NK-92 (cell line): Measurements from ENCODE around the gene ITPK1.

ENCODE experiments used
- DNase-seq: peaks from one replicate; lab custom pipeline; 2025; ENCODE audit not compliant: unreplicated experiment; lab: John Stamatoyannopoulos, UW

ITPK1 gene

DNA sequence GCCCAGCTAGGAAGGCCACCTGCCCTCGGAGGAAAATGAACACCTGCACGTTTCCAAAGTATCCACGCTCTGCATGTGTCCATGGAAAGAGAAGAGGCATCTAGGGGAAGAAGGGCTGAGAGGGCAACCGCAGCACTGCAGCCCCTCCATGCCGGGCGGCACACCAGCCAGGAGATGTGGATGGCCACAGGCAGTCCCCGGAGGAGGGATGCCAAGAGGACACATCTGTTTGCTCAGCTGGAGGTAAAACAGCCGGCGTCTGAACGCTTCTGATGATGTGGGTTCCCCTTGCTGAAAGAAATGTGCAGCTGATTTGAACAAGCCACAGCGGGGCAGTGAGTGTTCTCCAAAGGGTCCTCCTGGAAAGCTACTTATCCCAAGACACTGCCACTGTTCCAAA, 158.8 kb downstream of the ITPK1 start:
- DNase-seq = no peak

DNA sequence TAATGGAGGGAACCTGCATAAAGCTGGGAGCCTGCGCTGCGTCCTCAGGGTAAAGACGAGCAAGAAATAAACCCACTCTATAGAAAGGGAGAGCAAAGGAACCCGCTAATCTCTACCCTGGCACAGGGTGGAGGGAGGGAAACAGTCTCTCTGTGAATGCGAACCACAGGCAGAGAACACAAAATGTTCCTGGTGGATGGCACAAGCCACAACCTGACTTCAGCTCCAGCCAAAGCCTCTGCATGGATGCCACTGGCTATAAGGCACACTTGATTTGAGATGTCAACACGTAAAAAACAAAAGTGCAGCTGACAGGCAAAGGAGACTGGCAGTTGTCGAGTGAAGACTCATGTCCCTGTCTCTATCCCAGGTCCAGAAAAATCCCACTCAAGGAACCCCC, 160.3 kb downstream of the ITPK1 start:
- no peak for DNase-seq

DNA sequence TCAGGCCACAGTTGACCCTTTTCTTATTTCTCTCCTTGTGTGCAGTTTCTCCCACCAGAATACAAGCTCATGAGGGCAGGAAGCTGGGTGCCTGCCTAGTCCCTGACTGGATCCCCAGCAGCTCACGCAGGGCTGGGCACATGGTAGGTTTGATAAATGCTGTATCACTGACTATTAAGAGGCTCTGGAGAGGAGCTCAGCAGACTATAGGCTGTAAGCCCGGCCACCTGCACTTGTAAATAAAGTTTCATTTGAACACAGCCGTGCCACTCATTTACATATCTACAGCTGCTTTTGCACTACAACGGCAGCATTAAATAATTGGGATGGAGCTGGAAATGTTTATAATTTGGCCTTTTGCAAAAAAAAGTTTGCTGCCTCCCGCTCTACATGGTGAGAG, 160.8 kb downstream of the ITPK1 start:
- no peak for DNase-seq

DNA sequence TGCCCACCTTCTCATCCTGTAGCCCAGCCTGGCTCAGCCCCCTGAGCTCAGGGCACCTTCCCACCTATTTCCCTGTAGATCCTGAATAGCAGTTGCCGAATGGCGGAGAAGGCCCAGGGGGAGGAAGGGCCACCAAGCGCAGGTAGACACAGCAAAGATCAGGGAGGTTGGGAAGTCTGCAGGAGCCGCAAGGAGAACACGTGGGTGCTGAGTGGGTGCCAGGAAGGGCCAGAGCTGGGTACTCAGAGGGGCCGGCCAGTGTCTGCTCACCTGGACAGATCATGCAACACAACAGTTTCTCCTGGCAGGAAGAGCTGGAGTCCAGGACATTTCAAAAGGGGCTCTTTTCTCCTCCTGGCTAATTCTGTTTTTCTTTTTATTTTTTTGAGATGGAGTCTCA, 162.2 kb downstream of the ITPK1 start:
- DNase-seq = no peak

DNA sequence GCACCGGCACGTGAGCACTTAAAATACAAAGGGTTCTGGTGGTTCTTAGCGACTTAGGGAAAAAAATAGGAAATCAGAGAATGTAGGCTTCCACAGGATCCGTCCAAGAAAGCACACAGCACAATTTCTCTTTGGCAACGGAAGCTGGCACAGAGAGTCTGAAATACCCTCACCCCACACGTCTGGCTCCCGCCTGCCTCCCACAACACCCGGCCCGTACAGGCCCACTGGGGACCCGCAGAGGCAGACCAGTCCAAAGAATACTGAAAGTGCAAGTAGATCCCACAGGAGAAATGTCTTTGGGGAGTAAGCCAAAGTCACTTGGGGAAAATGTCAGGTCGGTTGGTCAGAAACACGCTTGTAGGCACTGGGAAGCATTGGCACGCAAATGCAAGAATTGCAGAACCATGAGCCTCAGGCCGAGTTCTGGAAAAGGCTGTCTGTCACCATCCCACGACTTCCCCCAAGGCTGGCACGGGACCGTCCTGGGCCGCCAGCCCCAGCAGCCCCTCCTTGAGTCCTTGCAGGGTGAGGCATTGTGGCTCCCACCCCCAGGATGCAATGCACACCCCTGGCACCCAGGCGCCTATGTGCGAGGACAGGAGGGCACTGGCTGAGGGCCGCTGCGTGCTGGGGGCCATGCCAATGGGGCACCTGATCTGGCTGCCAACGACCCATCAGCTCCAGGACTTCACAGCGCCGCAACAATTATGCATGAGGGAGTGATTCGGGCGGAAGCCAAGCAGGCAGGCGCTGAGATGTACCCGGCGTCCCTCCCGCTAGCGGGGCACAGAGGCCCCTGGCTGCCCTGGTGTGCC, 163.0 kb downstream of the ITPK1 start:
- no peak for DNase-seq

DNA sequence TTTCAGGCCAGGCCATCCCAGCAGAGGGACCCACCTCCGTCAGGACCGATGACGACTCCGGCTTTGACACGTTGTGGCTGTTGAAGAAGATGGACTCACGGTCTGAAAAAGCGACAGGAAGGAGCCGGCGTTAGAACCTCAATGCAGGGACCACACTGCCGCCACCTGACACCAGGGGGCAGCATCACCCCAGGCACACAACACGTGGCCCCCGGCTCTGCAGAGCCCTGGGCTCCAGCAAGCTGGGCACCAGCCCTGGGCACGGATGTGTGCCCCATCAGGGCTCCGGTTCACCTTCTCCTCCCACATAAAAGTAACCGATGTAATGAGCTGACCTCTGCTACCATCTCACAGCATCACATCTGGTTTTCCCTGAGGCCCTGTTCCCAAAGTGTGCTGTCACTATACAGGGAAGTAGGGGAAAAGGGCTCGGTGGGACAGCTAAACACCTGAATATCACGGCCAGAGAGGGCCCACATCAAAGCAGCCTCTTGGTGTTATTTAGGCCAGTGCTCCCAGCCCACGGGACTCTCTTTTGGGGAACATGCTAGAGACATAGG, 163.7 kb downstream of the ITPK1 start:
- no peak for DNase-seq

DNA sequence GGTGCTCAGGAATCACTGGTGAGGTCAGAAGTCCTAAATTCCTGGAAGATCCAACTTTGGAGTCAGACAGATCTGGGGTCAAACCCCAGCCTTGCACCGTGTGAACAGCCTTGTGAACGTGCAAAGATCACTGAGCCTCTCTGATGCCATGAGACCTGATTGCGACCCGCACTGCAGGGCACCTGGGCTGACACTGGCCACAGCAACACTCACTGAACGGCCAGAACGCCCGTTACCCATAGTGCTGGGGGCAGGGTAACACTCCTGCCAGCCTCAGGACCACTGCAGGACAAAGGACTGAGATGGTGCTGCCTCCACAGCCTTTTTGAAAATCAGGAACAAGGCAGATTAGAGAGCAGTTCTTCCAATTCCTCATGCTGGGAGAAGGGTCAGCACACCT, 164.5 kb downstream of the ITPK1 start:
- no peak for DNase-seq

DNA sequence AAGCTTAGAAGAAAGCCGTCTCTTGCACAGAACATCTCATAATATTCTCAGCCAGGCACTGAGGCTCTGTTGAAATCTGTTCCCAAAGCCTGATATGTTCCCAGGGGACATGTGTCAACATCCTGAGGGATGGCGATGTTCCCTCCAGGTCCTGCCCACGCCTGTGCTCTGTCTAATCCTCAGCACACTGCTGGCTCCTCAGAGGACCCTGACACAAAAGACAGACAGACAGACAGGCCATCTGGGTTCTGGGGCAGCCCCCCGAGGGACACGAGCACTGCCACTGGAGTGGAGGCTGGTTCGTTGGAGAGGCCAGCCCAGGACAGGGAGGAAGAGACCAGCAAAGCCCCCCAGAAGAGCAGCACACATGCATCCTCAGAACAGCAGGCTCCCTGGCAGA, 165.0 kb downstream of the ITPK1 start:
- DNase-seq = no peak

DNA sequence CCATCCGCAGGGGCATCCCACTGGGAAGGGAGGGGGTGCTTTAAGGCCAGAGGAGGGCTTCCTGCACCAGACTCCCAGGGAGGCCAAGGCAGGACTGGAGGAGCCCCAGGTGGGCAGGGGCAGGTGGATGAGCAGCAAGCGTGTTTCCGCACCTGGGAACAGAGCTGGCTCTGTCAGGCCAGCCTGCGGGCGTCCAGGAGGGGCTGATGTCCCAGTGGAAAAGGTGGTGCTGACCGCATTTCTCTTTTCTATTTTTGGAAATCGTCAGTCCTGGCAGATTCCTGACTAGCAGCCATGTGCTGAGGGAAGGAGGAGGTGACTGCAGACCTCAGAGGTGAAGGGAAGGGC, 165.6 kb downstream of the ITPK1 start:
- DNase-seq = no peak

DNA sequence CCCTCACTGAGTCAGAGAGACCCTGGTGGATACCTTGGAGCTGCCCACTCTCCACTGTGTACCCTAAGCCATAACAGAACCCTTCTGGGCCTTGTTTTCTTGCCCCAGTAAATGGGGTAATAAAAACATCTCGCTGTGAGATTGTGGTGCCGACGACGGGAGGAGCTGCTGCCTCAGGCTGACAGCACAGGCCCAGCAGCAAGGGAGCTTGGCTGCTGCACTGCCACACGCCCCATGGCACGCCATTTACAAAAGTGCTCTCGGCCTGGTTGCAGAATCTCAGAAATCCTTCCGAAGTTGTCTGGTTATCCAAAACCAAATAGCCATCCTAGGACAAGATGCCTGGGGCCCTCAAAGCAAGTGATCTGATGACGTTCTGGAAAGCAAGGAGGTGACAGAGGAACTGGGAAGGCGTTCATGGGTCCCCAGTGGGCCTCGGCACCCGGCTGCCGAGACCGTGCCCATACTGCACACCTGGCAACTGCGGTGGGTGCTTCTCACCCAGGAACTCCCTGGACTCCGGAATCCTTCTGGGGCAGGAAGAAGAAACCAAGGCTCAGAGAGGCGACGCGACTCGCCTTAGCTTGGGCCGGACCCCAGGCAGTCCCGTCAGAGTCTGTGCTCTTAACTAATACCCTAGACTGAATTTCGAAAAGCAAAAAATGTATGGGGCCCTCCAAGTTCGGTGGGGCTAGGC, 166.1 kb downstream of the ITPK1 start:
- DNase-seq = no peak

DNA sequence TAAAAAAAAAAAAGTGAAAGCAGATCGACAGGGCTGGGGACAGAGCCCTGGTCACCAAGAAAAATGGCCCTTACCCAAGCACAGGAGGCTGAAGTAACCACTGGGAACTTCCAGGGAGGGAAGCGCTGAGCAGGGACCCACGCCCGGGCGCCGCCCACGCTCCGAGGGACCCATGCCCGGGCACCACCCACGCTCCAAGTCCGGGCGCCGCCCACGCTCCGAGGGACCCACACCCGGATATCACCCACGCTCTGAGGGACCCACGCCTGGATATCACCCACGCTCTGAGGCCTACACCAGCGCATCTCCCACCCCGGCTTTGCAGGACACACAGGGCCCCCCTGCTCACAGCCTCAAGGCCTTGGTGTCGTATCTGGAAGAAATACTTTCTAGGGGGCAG, 167.1 kb downstream of the ITPK1 start:
- no peak for DNase-seq

DNA sequence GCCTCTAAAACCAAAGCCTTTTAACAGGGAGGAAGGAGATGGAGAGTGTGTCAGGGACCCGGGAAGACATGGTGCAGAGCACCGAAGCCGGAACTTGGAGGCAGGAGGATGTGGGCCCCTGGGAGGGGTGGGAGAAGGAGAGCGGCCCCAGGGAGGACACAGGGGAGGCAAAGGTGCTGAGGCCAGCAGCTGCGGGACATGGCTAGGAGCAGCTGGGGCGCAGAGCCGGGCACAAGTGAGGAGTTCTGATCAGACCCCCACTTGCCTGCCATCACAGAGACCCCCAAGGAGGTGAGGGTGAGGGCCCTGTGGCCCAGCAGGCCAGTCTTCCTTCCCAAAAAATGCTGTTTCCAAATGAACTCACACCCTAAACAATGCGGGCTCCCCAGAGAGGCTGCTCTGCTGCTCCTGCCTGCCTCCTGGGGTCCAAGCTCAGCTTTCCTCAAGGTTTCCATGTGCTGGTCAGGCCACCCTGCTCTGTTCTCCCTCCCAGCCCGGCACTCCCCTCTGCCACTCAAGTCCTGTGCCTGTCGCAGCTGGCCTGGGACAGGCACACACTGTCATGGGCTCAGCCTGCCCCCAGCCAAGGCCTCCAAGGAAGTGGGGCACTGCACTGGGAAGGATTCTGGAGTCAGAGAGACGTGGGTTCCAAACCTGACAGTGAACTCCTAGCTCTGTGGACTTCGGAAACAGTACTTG, 168.7 kb downstream of the ITPK1 start:
- no peak for DNase-seq

DNA sequence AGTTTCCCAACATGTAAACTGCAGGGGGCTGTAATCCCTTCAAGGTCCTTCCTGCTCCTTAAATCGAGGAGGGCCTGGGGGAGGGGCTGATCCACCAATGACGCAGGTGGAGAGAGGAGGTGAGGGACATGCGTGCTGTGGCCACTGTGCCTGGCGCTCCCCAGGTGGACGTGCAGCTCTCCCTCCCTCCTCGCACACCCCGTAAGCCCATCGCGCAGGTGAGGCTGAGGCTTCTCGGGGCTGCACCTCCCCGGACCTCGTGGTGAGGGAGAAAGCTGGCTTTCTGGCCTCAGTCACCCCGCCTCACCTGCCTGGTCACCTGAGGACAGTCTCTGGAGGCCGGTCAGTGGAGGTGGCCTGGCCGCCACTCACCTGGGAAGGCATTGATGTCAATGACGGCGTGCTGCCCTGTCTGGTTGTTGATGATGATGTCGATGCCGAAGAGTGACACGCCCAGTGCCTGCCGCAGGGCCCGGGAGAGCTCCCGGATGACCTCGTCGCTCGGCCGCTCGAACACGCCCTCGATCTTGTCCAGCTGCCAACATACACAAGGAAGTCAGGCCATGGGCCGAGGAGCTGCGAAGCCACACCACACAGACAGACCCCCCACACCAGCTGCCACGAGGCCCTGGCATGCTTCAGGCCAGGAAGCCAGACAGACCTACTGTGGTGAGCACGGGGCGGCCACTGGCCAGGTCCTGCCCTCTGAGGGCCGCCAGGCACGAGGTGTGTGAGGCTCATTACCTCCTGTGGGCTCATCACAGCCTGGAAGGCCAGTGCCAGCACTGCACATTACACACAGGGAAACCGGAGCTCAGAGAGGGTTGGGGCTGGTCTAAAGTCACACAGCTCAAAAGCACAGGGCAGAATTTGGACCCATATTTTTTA, 169.5 kb downstream of the ITPK1 start:
- DNase-seq = no peak

DNA sequence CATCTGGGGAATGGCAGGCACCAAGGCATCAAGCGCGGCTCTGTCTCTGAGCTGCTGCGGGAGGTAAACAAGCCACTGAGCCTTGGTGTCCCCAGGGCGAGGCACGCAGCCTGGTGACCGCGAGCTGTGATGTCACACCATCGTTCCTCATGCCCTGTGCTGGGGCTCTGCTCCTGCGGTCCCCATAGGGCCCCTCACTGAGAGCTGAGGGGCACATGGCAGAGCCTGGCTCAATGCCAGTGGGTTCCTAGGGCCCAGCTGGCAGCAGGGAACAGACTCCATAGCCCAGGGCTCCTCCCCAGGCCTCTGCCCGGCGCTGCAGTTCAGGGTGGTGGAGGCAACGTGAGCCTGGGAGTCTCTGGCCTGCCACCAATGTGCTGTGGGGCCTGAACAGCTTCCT, 170.2 kb downstream of the ITPK1 start:
- DNase-seq = no peak

DNA sequence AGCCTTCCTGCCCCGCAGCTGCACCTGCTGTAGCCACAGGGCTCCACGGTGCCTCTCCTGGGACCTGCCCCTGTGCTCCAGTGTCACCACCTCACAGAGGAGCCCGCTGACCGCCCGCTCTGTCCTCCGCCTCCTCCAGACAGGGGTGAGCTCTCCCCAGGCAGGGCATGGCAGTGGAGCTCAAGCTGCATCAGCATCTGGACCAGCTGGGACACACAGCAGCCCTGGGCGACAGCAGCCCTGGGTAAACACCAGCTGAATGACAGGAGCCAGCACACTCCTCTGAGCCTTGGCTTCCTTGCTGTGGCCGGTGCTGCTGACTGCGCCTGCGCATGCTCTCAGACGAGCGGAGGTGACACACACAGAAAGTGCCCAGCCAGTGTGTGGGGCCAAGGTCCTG, 170.7 kb downstream of the ITPK1 start:
- DNase-seq = no peak

DNA sequence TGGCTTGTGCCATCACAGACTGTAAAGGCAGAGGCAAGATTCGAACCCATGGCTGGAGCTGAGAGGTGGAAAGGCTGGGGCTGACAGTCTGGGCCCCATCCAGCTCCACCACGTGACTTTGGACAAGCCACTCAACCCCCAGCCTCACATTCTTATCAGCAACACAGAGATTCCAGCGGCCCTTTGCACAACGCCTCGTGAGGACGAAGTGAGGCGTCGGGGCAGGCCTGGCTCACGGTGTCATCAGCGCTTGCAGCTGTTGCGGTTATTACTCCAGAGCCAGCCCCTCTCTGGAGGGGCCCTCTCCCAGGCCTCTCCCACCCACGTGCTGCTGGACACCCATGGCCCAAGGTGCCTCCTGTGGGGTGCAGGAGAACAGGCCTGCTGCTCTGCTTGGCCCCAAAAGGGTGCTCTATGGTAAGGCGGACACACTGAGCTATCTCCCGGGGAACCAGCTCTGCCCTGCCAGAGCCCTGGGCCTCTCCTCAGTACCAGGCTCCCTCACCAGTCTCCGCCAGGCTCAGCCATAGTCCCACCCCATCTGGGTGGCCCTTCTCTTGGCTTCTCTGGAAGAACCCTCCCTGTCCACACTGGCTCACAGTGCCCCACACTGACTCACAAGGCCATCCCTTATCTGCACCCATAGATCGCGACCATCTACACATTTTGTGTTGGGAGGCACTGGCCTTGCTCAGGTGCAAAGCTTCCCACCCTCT, 171.7 kb downstream of the ITPK1 start:
- DNase-seq = no peak

DNA sequence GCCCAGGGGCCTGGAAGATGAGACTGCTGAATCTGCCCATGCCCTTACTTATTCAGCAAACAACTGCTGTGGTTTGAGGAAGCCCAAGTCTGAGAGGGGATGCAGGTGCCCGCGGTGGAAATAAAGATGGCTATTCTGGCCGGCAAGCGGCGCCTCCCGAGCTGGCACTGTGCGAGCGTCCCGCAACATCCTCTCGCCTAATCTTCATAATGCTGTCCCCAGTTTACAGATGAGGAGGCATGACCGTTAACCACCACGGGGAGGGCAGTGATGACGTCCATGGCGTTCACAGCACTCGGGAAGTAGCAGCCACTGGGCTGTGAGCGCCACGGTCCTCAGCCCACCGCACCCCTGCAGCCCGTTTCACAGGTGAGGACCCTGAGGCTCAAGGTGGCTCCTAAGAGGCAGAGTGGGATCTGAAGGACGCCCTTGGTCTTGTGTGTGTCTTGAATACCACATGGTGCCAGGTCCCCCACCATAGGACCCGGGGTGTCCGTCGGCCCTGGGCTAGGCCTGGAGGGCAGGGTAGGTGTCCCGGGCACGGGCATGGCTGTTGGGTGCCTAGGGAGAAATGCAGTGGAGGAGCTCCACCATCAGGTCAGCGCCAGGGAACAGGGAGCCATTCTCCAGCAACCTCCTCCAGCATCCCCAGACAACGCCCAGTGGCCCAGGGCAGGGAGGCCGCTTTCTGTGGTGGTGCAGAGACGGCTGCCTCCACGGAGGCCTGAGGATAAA, 172.6 kb downstream of the ITPK1 start:
- DNase-seq = no peak

DNA sequence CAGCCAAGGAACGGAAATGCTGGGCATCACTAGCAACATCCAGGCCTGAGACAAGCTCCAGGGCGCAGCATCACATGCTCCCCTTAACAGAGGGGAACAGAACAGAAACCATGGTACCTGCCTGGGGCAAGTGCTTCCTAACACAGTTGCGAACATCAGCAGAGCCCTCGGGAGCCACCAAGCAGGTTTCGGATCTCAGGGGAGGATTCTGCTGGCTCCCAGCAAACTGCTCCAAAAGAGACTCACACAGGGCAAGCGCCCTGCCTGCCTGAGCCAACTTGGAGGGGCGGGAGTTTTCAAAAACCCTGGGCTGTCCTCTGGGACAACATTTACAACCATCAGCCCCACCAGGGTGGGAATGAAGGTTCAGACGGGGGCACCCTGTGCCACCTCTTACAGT, 173.1 kb downstream of the ITPK1 start:
- DNase-seq = no peak

DNA sequence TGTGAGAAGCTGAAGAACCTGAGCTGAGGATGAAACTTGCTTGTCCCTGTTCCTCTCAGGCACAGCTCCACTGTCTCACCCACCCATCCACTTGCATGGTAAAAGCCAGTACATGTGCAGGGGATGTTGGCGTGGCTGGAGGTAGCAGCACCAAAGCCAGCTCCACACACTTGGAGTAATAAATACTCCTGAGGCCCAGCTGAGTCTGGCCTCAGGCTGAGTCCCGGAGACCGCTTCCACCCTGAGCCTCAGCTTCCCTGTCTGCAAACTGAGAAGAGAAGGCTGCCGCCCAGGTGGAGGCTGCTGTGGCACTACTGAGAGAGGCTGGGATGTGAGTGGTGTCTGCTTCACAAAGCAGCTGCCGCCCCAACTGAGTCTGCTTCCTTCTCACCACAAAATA, 173.6 kb downstream of the ITPK1 start:
- DNase-seq = no peak

DNA sequence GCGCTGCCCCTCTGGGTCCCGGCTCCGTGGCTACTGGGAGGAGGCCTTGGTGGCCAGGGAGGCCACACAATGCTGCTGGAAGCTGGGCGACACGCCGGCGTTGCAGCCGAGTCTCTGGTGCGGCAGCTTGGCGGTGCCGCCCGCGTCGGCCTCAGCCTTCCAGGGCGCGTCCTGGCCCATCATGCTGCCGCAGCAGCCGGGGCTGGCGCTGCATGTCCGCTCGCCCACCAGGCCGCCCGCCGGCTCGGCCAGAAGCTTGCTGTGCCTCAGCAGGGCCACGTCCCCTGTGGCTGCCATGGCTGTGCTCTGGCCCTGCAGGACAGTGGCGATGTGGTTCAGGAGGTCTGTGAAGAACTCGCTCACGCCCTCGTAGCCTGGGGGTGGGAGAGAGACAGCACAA, 174.2 kb downstream of the ITPK1 start:
- no peak for DNase-seq
